Renal pelvis (tissue), 4 donors: ENCODE results near the gene SLIT3. TPM values are rescaled to one million over a fixed set of nuclear protein-coding genes. Genes with fewer than 3 reads are reported as not detected.
"Not testable (repeated sequence)": the region's sequence is repeated elsewhere in the genome, so short reads cannot be mapped to it uniquely, and the experiment has no call there.

Source experiments
- DNase-seq: peaks from one replicate; pipeline ENCODE4 v3.0.0-alpha.2; 2013
- polyA plus RNA-seq, 3 donors: library from polyadenylated mRNA; unstranded; fragments of 120-200 nt; gene quantifications; one replicate each; pipeline ENCODE4 v1.2.1, GENCODE V29; 2013; ENCODE audit not compliant: insufficient read length in 3 of 3

The SLIT3 gene
- polyA plus RNA-seq, 3 donors: 41.2 to 62.4 (median 57.5) TPM

DNA sequence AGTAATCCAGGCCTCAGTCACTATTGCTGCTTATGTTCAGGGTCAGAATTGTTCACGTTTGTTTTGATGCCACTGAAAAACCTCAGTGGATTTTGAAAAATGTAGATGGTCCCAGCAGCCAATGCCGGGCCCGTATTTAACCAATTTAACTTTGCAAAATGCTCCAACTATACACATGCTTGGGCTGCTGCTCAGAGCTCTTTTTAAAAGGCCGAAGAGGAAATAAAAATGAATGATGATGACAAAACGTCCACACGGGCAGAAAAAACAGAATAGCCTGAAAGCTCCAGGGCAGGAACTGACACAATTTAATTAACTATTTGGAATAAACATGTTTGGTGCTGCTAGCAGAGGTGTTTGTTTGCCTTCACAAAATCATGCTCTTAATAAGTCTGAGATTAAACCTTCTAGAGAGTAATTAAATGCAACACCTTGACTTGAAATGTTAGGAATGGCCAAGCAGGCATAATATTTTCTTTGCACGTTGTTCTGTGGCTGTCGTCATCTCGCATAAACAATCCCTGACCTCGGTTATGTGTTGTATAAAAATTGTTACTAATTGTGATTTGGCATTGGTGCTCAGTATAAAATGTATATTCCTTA is 152.7 kb downstream of the SLIT3 start:
- peak; percentile 68 for DNase-seq

DNA sequence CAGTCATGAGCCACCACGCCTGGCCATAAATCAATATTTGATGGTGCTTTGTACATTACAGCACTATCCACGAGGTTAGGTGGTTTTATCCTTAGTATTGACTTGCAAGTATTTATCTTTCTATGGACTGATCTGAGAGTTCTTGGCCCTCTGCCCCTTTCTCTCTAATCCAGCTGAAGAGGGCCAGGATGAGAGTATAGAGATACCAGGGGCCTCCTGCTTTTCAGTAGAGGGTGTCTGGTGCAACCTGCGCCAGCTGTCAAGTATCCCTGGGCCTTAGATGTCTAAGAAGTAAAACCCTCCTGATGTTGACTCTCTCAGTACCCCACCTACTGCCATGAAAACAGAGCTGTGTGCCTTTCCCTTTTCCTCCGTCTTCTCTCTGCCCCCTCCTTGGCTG is 153.4 kb downstream of the SLIT3 start:
- no peak for DNase-seq

DNA sequence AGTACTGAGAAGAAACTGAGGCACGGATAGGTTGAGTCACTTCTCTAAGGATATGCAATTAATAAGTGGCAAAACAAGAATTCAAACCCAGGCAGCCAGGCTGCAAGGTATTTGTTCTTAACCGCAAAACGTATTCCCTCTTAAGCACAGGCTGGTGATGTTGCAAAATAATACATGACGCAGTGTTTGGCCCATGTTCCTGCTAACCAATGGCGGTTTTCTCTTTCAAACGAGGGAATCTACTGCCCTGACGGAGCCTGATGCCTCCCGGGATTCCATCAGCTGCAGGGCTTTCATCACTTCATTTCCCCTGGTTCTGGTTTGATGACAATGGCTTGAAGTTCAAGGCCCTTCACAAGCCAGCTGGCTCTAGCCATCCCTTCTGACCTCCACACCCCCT is 154.8 kb downstream of the SLIT3 start:
- DNase-seq: no peak

DNA sequence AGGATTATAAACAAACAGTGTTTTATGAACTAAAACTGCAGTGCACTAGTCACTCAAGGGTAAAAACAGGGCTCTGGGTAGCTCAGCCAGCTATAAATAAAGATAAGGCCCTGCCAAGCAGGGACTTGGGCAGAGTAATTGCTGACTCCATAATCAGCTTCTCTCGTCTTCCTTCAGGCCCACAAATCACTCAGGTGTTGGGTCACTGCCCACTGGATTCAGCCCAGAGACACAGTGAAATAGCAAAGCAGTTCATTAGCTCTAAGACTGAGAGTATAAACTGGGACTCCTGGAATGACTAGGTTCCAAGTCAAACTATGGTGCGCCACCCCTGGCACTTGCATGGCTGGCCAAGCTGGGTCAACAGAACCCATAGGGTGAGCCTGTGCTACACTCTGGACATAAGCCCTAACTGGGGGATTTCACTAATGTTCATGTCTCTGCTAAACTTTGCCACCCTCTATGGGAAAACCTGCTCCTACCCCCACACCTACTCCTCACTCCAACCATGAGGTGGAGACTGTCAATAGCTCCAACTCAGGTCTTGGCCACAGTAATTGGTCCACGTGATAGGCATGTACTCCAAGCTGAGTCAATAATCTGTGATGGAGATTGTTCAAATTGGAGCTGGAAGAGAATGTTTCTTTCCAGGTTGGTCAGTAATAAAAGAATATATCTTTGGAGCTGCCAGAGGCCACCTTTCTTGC is 158.5 kb downstream of the SLIT3 start:
- DNase-seq: peak; percentile 88

DNA sequence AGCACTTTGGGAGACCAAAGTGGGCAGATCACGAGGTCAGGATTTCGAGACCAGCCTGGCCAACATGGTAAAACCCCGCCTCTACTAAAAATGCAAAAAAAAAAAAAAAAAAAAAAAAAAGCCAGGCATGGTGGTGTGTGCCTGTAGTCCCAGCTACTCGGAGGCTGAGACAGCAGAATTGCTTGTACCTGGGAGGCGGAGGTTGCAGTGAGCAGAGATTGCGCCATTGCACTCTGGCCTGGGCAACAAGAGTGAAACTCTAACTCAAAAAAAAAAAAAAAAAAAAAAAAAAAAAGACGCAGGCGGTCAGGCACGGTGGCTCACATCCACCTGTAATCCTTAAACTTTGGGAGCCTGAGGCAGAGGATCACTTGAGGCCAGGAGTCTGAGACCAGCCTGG is 160.7 kb downstream of the SLIT3 start:
- DNase-seq: not testable (repeated sequence)

DNA sequence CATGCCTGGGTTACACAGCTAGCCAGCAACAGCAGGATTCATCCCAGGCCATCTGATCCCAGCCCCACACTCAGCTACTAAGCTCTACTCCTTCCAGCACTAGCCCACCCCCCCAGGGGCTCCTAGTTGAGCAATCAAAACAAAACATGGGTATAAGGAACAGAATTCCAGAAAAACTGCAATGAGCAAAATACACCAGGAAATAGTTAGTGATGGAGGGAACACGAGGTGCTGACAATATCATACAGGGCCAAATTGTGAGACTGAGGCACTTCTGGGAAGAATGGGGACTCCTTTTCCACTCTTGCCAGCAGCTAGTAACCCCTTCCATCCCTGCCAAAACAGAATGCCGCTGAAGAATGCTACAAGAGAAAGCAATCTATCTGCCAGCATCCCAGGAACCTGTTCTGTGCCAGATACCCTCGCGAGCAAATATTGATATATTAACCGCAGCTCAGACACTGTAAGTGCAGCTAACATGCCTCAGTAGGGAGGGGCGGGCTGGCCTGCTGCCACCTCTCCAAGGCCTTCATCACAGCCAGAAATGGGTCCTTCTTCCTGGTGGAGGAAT is 161.4 kb downstream of the SLIT3 start:
- no peak for DNase-seq

DNA sequence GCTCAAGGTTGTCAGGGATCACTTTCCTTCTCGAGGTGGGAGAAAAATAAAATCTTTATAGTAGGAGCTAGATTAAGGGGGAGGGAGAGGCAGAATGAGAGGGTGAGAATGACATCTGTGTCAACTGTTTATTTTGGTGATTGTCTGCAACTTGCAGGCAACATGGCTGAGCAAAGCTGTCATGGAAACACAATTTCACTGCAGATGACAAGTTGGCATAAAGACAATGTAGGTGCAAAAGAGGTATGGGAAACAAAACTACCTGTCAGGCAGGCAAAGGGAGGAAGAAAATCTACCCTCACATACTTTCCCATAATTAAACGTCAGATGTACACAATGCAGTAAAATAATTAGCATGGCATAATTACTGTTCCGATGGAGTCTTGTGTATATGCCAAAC is 167.4 kb downstream of the SLIT3 start:
- no peak for DNase-seq

DNA sequence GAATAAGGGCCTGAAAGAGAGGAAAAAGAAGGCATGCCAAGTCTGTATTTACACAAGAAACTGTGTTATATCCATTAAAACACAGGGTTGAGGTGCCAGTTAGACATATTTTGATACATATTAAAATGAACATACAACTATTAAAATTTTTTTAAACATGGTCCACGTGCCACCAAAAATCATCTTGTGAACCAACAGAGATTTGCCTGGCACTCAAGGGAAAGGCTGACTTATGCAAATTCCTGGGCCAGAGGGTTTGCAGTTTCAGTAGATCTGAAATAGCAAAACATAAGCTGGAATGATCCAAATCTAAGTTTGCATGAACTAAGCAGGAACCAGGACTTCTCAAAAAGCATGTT is 168.7 kb downstream of the SLIT3 start:
- DNase-seq: no peak

DNA sequence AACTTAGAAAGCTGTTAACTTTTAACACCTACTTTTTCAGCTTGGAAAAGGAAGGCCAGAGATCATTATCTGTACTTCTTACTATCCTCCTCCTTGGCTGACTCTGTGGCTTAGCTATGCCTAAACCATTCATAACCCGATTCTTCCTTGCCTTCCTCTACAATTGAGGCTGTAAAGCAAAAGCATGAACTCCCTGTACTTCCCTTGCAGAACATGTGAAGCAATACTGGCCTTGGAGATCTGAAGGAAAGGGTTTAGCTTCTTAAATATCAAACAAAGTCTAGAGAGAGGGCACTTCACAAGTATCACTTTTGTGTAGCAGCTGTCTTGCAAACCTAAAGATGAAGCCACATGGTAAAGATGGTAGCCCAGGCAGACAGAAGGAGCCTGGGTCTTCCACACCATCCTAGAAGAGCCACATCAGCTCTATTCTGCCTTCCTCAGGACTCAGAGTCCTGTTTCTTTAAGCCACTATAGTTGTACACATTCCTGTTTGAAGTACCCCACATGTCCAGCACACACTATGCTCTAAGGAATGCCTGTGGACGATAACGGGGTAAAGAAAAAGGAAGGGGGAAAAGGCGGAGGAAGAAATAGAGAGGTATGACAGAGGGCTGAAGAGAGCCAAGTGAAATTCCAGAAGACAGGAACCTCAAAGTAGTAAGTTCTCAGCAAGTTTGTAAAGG is 169.2 kb downstream of the SLIT3 start:
- DNase-seq: no peak

DNA sequence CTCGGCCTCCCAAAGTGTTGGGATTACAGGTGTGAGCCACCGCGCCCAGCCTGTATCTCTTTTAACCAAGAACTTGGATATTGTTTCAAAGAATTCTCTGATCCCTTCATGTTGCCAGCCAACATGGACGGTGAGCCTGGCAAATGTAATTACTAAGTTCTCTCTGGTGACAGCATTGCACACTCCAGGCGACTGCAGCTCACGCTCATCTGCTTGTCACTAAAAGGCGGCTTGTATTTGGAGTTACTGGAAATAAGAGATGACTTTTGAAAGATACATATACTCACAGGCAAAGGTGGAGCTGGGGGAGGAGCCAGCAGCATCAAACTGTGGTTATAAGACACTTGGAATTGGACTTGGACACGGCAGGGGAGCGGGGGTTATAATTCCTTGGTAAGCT is 172.3 kb downstream of the SLIT3 start:
- no peak for DNase-seq

DNA sequence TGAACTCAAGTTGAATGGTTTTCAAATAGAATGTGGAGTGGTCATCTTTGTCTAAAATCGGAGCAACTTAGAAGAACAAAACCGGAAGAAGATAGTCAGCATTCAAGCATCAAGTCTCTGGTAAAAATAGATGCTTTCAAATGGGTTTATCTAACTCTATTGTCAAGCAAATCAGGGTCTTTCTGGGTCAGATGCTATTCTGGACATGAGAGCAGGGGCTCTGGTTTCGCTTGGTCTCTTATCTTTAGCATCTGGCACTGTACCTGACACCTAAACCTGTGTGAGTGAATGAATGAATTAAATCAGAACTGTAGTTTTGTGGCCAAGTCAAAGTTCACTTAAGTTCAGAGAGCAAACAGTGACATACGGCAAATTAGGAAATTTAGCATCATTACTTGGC is 173.5 kb downstream of the SLIT3 start:
- DNase-seq: no peak

DNA sequence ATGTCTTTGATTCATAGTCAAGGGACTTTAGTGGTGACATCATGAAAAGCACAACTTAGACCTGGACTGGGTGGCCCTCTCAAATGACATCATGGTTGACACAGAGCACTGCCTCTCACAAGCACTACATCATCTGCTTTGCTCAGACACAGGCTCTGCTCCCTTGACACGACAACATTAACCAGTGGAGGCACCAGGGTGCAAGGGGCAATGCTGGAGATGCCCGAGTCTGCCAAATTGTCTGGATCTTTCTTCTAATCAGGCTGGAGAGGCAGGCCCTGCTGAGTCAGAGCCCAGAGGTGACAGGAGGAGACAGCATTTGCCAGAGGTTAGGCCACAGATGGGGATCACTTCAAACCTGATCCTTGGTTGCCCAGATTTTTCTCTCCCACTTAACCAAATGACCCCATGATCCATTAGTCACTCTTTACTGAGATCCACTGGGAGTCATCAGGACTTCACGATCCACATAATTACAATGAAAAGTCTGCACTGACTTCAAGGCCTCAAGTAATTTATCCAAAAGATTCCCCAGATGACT is 174.4 kb downstream of the SLIT3 start:
- DNase-seq: no peak

DNA sequence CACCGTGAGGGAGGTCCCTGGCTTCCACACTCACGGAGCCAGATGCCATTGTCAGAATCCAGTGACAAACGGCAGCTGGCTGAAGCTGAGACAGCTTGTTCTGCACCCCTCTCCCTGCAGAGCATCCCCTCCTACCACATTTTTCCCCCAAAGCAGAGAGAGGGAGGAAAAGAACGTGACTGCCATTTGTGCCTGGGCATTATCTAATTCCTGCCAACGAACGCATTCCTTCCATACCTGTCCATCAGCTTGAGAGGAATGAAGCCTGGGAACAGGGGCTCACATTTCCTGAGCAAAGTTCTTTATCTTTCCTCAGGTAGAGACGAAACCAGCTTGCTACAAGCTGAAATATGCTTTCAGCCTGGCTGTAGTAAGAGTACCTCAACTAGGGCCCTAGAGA is 175.4 kb downstream of the SLIT3 start:
- no peak for DNase-seq

DNA sequence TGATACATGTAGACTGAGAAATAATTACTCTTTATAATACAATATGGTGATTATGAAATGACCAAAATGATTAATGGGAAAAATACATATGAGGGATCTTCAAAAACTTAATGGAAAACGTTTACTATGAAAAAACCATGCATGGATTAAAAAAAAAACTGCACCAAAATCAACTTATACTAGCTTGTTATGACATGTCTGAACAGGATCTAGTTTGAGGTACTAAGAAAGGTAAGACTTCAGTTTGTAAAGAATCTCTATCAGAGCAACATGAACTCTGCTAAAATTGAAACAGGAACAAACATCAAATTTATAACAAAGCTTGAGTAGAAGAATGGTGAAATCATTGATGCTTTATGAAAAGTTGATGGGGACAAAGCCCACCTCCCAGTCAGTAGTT is 178.0 kb downstream of the SLIT3 start:
- DNase-seq: no peak

DNA sequence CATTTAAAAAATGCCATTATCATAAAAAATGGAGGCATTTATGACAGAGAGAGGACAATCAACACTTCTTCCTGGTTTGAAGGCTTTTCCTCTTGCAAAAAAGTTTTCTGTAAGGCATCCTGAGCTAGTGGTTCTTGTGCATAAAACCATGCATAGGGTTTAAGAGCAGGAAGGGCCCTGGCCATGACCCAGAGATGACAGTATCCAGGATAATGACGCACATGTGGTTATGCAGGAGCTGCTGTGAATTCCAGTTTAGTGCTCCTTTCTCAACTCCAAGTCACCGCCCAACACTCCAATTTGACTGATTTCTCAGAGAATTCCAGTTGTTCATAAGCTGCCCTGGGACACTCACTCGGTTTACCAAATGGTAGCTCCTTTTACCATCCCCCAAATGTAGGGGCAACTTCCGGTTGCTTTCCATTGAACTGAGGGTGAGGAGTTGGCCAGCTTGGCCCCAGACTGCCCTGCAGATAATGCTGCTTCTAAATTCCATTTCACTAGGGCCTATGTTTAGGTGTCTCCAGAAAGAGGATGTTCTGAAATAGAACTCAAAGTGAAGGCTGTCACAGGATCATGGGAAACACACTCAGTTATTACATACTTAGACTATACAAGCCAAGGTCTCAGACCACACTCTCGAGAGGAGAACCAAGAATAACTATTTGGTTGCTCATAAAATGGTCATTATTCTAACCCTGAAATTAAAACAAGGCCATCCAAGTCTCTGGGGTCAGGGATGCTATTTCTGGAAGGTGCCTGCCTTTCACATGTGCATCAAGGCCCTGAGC is 179.1 kb downstream of the SLIT3 start:
- no peak for DNase-seq

DNA sequence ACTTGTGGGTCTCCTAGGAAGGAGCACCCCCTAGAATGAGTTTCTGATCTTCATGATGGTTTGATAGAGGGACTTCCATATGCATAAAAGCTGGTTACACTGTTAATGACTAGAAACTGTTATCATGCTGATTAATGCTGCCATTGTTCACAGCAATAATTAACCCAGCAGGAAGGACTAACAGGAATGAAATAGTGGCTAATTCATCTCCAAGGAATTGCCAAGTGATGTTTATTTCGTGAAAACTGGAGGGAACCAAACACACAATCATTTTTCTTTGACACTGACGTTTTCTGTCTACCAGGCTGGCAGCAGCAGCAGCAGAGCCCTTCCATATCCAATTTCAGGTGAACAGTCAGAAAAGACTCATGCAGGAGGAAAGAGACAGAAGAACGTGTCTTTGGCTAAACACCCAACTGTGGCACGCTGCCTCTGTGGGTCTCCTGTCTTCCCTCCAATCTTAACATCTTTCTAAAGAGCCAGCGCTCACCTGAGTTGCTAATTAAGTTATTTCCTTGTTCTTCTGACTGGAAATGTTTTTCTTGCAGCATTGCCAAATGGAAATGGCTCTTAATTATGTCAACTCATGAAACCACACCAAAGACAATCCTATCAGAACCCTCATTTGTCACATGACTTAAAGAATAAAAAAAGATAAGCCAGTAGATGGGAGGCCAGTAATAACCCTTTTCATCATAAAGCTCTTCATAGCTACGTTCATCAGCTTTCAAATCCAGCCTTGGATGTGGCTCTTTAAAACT is 181.5 kb downstream of the SLIT3 start:
- no peak for DNase-seq

DNA sequence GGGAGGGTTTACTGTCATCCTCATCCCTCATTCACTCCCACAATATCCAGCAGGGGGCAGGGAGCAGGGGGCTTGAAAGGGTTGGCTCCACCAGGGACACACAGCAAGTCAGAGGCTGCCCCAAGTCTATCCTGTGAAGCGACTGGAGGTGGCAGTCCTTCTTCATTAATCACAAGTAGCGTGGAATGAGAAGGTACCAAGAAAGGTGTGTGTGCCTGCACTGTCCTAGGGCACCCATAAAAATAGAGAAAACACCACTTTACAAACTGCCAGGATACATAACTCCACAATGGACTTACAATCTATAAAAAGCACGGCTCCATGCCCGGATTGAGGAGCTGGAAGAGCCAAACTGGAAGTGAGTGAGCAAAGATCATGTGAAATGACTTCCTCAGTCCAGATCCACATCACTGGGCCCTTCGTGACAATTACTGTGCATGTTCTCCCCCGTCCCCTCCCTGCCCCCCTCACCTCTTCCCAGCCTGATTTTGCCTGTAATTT is 183.9 kb downstream of the SLIT3 start:
- DNase-seq: no peak

DNA sequence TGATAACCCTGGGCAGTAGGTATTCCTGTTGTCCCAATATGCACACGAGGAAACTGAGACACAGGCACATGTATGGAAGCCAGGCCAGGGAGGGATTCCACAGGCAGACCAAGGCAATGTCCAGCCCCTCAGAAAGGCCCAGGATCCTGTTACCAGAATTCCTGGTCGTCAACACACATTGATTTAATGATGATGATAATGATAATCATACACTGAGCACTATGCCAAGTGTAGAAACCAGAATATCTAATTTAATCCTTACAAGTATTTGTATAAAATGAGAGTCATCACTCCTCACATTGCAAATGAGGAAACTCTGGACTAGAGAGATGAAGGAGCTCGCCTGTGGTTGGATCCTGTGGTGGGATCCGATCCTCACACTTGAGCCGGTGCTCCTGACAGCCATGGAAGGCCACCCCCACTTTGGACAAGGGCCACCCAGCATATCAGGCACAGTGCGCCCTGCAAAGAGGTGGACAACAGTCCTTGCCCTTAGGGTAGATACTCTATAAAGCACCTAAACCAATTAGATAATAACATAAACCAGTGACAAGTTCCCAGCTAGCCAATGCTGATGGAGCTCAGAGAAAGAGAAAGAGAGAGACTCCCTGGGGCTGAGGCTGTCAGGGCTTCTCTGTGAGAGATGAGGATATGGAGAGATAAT is 185.3 kb downstream of the SLIT3 start:
- no peak for DNase-seq

DNA sequence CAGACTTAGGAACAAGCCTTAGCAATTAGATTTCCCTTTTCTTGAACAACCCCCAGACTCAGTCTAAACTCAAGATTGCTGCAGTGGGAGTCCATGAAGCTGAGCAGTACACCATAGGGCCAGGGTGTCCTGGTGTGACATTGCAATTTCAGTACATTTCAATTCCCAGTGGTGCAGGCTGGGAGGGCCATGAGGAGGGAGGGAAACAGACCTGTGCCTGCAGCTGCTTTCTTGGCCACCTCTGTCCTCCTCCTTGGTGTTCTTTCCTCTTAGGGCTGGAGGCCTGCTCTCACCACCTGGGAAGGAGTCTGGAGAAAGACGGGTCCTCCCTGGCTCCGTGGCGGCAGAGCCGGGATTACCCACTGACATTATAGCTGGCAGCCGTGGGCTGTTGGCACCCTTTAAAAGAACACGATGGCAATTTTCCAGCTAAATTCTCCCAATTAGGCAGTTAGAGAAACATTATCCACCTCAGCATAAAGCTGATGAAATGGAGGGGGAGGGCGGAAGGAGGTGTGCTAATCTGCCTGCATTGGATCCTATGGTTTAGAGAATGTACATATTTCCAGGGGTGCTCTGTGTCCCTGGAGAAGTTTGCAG is 186.4 kb downstream of the SLIT3 start:
- no peak for DNase-seq

DNA sequence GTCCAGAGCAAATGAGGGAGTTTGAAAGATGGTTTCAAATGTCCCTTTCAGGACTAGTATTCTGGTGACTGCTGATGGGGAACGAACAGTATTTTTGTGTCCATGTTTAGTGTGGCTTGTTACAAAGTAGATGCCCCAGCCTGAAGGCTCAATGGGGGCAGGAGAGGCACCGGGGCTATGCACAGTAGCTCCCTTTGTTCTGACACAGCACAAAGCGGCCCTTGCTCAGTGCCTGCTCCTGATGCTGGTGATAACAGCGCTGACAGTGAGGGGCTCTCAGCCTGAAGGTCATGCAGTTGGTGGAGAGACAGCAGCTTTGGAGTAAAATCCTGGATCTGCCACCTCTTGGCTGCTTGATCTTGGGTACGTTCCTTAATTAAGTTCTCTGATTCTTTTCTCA is 188.9 kb downstream of the SLIT3 start:
- no peak for DNase-seq
